Stimulated activated CD4-positive, alpha-beta T cell treated with anti-CD3 and anti-CD28 coated beads, Interleukin-4, amount 100 ng/mL, for 48 hours (primary cell): ENCODE data around the gene RNF223.
"Not testable (repeated sequence)": the region's sequence is repeated elsewhere in the genome, so short reads cannot be mapped to it uniquely, and the experiment has no call there.

Source experiments
- DNase-seq, 2 donors: peaks; one replicate each; pipeline ENCODE4 v3.0.0-alpha.2; 2020; ENCODE audit warnings: low read depth in 2 of 2

RNF223 gene

DNA sequence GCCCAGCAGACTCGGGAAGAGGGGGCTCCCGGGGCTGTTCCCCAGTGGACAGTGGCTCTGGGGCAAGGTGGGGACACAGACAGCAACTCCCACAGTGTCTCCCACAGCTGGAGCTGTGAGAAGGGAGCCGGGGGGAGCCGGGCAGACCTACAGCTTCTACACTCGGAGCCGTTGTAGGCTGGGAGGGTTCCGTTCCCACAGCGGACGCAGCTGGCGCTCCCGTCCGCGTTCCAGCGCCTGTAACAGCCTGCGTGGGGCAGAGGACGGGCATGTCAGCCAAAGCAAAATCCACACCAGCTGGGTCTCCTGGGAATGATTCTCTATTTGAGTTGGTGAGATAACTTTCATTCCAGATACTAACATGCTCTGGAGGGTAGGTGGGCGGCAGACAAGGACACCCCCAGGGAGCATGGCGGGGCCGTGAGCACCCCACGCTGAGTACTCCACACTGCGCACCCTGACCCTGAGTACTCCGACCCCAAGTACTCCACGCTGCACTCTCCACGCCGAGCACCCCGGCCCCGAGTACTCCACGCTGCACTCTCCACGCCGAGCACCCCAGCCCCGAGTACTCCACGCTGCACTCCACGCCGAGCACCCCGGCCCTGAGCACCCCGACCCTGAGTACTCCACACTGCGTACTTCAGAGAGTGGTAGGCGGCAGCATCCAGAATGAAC, 13.4 kb upstream of the RNF223 start:
- DNase-seq: no peak

DNA sequence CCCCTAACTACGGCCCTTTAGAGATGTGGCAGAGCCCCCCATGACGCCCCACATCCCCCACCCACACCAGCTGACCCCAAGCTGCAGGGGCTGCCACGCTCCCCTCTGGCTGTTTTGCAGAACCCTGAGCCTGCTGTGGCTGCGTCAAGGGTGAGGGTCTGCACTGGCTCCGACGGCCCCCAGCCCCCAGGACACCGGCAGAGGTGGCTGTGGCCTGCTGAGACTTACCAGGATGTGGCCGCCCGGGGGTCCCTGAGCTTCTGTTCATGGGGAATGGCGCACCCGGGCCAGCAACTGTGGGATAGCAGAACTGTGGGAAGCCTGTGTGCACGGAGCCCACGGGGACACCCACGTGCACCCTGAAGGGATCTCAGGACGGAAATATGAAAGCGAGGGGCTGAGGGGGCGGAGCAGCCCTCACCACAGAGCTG, 12.8 kb upstream of the RNF223 start:
- no peak for DNase-seq

DNA sequence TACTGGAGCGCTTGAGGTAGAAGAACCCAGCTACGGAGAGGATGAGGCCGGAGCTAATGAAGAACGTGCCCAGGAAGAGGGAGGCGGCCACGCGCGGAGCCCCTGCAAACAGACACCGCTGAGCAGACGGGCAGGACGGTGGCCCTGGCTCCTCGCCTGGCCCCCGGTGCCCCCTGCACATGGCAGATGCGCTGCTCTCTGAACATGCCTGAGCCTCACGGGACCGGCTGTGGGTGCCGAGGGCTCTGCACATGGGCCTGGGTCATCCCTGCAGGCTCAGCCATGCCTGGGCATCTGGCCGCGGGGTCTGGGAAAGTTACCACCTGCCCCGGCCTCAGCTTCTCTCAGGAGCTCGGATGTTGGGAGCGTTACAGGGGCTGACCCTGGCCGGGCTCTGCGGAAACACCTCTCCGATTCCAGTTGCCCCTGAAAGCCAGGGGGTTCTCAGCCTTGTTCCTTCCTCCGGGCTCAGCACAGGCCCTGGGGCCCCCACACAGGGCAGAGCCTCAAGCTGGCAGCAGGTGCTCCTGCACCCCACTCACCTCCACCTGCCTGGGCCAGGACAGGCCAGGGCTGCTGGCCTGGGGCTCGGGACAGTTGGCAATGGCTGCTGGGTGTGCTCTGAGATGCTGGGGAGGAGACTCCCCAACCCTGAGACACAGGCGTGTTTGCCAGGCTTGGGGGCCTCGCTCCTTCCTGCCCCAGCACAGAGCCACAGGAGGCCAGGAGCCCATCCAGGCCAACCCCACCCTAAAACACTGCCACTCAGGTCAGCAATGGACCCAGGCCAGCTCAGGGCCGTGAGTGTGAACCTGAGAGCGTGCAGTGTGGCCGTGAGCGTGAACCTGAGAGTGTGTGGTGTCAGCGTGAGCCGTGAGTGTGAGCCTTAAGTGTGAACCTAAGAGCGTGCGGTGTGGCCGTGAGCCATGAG, 12.1 kb upstream of the RNF223 start:
- DNase-seq: no peak

DNA sequence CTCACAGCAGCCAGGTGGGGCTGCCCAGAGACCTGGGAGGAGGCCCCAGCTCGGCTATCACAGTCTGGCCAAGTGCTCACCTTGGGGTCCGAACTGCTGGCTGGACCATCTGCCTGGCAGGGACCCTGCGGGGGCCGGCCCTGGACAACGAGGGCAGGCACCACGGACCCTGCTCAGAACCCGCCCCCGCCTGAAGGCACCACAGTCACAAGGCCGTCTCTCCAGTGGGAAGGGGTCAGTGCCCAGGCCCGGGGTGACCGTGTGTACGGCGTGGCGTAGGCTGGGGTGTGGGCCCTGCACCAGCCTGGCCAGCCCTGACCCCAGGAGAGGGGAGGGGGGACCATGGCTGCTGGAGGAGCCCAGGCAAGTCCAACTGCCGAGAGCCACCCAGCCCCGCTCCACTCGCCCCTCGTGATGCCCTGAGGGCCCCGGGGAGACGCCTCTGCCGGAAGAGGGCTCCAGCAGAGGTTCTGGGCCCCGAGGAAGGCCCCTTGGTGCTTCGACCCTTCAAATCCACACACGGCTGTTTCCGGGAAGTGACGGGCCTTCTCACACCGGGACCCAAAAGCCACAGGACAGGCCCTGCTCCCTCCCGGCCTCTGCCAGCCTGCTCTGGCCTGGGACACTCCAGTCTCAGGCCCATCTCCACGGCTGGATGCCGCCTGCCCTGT, 11.2 kb upstream of the RNF223 start:
- DNase-seq: no peak

DNA sequence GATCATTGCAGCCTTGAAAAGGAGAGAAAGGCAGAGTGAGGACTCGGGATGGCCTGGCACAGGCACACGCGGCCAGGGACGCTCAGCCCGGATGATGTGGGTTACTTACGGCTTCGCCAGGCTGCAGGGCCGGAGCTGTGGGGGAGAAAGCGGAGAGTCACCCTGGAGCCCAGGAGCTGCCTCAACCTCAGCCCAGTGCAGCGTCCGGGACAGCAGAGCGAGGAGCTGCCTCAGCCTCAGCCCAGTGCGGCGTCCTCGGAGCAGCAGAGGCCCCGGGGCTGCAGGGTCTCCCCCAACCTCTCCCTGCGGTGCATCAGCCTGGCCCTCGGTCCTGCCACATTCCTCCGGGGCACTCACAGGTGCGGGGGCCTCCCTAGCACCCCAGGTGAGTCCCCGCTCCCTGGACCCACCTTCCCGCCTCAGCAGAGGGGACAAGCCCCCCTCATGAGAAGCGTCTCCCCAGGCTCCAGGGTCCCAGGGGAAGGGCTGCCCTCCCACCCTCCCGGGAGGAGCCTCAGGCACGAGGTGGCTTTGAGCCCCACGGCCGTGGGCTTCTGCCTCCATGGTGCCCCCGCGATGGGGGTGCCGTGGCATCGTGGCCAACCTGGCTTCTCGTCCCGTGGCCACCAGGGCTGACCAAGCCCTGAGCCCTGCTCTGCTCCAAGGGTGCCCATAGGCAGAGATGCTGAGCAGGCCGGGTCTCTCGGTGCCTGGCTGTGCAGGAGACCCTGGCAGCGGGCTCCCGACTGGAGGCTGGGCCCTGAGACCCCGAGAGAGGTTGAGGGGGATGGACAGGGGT, 10.5 kb upstream of the RNF223 start:
- DNase-seq: no peak

DNA sequence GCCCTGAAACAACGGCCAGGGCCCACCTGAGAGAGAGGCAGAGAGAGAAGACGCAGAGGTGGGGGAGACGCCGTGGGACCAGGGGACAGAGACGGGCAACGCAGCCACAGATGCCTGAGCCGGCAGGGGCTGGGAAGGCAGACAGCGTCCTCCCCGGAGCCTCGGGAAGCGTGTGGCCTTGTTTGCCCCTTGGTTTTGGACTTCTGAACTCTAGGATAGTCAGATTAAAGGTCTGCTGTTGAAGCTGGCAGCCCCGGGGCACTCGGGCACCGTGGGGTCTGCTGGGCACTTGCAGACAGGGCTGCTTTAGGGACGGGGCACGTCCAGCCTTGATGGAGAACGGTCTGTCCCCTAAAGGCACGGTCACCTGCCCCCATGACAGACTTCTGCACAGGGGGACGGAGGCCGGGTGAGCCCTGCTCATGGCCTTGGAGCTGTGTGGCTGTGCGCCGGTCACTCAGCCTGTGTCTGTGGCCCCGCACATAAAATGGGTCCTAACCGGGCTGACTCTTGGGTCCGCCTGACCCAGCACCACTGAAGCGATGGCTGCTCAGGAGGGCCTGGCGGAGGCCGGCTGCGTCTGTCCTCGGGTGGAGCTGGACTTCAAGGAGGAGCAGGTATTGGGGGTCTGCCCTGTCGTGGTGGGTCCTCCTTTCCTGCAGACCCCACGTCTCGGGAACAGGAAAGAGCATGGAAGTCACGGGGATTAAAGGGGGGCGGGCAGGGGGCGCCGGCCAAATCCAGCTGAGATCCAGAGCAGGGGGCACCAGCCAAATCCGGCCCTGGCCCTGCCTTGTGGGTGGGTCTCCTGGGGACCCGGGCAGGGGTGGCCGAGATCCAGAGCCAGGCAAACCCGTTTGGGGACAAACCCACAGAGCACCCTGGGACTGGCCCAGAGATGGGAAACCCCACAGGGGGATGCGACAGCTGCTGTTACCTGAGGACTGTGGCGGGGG, 9.6 kb upstream of the RNF223 start:
- DNase-seq: no peak

DNA sequence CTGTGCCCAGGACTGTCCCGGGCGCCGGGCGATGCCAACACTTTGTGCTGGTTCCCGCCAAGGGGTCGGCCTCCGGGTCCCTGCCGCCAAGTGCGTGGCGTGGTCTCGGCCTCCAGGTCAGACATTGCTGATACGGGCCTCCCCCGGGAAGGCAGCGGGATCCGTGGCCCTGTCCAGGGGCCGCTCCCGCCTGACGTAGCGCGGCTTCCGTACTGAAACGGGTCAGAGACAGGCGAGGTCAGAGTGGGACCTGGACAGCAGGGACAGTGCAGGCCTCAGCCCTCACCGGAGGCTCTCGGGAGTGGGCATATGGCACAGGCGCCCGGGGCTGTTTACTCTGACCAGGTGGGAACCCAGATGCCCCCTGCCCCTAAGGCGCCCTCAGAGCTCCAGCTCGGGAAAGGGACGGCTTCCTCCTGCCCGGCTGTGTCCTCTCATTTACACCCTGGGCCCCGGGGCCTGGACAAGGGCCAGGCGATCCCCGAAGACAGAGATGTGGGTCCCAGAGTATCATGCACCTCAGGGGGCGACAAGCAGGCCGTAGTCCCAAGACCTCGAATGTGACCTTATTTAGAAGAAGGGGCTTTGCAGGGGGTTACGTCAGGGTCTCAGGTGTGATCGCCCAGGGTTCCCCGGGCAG, 8.8 kb upstream of the RNF223 start:
- no peak for DNase-seq

DNA sequence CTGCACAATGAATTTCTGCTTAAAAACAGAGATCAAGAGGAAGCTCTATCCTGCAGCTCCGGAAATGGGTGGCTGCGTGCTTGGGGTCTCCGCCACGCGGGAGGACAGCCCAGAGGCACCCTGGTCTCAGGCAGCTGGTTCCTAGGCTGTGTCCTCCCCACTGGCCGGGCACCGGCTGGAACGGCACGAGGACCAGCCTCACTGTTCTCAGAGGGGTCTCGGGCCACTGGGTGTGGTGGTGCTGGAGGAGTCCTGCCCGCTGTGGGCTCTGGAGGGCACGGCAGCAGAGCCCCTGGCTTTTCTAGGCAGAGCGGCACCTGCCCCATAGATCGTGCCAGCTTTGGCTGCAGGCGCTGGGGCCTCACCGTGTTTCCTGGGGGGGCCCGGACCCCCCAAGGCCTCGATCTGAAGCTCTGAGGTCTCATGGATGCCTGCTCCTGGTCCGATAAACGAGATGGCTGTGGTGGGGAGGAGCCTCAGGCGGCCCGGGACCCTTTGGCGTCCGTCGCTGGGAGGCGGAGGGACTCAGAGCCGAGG, 8.2 kb upstream of the RNF223 start:
- DNase-seq: no peak

DNA sequence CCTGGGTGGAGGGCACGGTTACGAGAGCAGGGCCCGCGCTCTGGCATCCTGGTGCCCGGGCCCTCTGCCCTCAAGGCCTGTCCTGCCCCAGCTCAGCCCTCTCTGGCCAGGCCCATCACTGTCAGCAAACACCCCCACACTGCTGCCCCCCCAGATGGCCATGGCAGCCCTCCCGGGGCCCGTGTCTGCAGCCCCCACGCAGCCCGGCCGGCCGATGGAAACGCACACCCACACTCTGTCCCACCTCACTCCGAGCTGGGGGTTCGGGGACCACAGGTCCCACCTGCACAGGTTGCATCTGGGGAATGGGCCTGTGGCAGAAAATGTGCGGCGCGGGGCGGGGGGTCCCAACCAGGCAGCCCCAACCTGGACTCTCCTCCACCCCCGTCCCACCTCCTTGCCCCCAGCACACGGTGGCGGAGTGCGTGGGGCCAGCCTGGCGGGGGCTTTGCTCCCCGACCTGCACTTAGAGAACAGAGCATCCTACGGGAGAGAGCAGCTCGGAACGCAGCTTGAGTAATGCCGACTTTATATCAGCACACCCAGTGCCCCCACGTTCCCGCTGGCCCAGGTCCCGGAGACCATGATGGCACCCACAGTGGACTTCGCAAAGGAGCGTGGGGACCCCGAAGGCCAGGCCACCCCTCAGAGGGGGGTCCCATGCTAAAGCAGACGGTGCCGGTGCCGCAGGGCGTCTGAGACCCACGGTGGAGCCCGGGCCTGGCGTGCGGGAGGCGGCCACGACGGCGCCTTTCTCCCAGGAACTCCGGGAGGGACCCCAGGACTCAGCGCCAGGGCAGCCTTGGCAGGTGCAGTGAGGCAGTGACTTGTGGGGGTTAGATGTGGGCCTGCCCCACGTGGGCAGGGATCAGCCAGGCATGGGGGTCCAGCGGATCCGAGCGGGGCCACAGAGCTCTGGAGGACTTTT, 7.5 kb upstream of the RNF223 start:
- DNase-seq: no peak

DNA sequence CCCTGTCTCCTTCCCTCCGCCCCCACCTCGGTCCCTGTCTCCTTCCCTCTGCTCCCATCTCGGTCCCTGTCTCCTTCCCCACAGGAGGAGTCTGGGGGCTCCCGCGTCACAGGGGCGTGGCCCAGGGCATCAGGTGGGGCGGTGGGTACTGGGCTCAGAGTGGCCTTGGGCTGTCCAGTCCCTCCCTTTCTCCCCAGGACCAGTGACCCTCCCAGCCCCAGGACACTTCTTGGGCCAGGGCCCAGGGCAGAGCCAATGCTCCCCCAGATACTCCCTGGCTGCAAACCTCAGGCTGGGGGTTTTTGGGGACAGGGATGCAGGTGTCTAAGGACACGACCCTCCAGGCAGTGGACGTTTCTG, 6.8 kb upstream of the RNF223 start:
- DNase-seq: no peak

DNA sequence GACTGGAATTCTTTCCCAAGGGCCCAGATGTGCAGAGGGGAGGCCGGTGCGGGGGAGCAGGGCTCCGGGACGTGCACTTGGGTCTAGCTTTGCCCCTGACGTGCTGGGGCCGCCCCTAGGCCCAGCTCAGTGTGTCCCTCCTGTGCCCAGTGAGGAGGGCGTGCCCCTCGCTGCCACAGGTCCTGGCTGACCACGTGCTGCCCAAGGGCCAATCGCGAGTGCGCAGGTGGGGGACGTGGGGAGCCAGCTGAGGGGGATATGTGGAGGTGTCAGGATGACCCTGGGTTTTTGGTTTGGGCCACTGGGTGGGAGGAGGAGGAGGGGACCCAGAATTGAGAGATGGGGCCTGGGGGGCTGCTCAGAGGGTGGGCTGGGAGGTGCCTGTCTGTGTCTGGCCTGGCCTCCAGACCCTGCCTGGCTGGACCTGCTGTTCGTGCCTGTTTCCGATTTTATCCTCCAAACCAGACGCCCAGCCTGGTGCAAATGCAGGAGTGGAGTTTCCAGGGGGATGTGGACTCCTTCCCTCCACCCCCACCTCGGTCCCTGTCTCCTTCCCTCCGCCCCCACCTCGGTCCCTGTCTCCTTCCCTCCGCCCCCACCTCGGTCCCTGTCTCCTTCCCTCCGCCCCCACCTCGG, 6.1 kb upstream of the RNF223 start:
- no peak for DNase-seq

DNA sequence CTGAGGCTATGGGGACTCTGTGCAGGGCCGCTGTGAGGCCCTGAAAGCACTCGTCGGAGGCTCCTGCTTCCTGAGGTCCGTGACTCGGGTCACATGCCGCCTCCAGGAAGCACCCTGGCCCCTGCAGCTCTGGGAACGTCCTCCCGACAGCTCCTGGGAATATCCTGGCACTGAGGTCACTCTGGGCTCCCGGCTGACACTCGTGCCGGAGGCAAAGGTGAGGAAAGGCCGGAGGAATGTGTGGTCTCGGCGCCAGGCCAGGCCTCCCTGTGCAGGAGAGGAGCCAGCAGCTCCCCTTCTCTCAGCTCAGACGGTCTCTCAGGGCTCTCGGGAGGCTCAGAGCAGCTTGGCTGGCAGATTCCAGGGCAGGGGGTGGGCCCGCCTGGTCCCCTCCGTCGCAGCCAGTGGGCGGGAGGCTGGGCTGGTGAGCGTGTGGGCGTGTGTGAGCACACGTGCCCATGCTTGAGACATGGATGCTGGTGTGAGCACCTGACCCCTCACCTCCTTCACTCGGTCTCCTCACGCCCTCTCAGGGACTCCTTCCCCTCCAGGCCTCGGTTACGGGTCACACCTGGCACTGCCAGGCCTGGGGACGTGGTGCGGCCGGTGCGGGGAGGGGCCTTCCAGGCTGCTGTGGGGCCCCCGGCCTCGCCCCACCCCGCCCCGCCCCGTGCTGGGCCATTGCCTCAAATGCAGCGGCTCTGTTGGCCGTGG, 5.5 kb upstream of the RNF223 start:
- DNase-seq: no peak

DNA sequence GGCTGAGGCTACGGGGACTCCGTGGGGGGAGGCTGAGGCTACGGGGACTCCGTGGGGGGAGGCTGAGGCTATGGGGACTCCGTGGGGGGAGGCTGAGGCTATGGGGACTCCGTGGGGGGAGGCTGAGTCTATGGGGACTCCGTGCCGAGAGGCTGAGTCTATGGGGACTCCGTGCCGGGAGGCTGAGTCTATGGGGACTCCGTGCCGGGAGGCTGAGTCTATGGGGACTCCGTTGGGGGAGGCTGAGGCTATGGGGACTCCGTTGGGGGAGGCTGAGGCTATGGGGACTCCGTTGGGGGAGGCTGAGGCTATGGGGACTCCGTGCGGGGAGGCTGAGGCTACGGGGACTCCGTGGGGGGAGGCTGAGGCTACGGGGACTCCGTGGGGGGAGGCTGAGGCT, 3.3 kb upstream of the RNF223 start:
- DNase-seq: not testable (repeated sequence)

DNA sequence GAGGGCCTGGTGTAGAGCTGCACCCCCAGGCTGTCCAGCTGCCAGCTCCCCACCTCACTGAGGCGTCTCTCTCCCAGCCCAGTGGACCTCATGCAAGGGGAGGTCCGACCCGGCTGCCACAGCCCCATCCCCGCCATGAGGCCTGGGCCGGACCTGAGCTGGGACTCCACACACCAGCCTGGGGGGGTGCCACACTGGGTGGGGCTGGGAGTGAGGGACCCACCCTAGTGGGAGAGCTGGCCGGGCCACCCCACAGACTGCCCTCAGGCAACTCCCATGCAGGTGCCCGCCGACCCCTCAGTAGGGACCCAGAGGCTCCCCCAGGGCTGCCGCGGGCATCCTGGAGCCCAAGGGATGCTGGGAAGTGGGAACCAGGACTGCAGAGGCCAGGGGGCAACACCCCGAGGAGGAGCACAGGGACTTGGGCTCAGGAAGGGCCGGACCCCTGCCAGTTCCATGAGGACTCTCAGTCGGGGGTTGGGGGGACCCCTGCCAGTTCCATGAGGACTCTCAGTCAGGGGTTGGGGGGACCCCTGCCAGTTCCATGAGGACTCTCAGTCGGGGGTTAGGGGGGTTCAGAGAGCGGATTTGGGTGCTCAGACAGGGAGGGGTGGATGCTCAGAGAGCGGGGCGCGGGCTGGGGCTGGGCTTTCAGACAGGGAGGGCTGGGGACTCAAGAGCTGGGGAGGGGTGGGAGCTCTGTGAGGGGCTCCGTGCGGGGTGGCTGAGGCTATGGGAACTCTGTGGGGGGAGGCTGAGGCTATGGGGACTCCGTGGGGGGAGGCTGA, 1.2 kb upstream of the RNF223 start:
- no peak for DNase-seq

DNA sequence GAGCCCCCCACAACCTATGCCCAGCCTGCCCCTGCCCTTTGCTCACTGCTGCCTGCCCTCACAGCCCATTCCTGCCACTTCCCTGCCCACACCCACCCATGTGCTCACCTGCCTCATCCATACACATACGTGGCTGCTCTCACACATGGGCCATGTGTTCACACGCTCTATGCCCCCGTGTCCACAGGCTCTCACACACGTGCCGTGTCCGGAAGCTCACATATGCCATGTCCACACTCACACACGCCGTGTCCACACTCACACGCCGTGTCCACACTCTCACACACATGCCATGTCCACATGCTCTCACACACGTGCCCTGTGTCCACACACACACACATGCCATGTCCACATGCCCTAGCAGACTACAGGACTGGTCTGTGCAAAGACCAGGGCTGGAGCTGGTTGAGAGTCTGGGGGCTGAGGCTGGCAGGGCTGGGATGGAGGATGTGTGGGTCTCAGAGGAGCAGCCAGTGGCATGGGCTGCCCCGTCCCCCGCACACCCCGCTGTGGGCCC, 583 bp upstream of the RNF223 start:
- no peak for DNase-seq

DNA sequence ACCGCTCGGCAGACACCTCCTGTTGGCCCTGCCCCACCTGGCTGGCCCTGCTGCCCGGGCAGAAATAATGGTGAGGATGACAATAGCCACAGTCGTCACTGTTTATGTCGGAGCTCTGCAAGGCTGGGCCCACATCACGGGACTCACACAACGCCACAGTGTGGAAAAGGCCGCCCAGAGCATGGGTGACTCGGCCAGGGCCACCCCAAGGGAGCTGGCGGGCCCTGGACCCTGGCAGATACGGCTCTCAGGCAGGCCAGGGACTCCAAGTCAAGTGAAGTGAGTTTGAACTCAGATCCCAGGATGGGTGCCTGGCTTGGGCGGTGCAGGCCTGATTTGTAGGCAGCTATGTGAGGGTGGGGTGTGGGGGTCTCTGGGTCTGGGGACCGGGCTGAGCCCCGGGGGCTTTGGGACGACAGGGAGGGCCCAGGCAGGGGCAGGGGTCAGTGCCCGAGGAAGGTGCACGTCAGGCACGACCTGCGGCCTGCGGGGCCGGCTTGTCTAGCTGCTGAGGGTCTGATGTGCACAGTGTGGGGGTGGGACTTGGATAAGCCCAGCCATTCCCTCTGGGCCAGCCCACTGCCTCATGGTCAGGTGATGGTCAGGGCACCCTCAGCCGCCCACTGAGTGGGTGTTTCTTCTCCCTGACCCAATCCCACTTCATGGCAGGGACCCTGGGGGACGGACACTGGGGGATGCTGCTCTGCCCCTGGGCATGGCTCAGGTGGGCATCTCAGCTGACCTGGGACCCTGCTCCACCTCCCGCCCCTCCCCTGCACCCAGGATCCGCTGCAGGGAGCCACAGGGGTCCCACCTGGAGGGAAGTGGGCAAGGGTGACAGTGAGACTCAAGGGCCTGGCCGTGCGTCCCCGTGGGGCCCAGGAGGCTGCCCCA, 1.0 kb downstream of the RNF223 start:
- DNase-seq: no peak
